Measurements from ENCODE around the gene ZRANB3. TPM values are rescaled to one million over a fixed set of nuclear protein-coding genes. Genes with fewer than 3 reads are reported as not detected.
"Not testable (repeated sequence)": the region's sequence is repeated elsewhere in the genome, so short reads cannot be mapped to it uniquely, and the experiment has no call there.

The ZRANB3 gene
- total and polyA plus RNA-seq, 8 donors: 0.91 to 6.1 (median 4.1) TPM

DNA sequence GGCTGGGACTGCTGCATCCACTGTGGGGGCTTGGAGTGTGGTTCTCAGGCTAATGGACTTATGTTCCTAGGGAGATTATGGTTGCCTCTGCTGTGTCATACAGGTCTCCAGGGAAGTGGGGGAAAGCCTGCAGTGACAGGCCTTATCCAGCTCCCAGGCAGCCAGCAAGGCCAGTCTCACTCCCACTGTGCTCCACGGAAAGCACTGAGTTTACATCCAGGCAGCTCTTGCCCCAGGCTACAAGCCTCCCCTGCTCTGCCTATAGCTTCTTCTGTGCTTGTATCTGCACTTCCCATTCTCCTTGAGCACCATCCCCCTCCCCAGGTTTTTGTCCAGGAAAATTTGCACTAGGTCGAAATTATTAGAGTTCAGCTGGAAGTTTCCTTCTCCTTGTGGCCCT lies 231.9 kb downstream of the ZRANB3 start:
- Histone ChIP-seq H3K27me3 (no peaks in the 10 kb centered on the region), H3K36me3 (no peaks in the 10 kb centered on the region), H3K27ac (no peak overlapping the region), H3K4me3 (no peak overlapping the region), H3K4me1 (no peaks in the 10 kb centered on the region), H3K9me3 (no peaks in the 10 kb centered on the region)
- WGBS, 2 donors: 93 to 98% methylated on average over 2 of the region's 2 CpGs
- intact Hi-C loops (cut with DNase I): no loop called here
- ATAC-seq: no peak
- DNase-seq: no peak
- no peak for TF ChIP-seq CTCF (IDR thresholded peaks at IDR 0.05)
- no peak for FAIRE-seq

DNA sequence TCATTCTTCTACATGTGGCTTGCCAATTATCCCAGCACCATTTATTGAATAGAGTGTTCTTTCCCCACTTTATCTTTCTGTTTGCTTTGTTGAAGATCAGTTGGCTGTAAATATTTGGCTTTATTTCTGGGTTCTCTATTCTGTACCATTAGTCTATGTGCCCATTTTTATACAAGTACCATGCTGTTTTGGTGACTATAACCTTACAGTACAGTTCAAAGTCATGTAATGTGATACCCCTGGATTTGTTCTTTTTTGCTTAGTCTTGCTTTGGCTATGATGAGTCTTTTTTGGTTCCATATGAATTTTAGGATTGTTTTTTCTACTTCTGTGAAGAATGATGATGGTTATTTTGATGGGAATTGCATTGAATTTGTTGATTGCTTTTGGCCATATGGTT lies 243.9 kb downstream of the ZRANB3 start:
- intact Hi-C loops (cut with DNase I); DNase-seq; H3K9me3 ChIP-seq; H3K27me3 ChIP-seq; H3K4me1 ChIP-seq; H3K36me3 ChIP-seq; ATAC-seq; H3K27ac ChIP-seq; FAIRE-seq; H3K4me3 ChIP-seq: not testable (repeated sequence)

DNA sequence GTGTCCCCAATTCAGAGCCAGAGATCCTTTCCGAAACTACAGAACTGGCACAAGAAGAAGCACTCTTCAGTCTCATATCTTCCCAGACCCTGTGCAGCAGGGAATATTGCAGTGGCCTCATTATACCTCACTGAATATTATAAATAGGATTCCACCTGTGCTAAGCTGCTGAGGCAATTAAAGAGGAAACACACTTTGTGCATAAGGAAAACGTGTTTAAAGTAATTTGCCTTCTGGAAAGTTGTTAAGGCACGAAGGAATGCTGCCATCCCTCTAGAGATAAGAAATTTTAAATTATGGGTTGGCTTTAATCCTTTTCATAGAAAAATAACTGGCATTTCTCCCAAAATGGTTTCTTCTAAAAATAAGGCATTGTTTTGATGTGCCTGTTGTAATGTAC lies 245.6 kb downstream of the ZRANB3 start:
- Histone ChIP-seq H3K27me3 (no peaks in the 10 kb centered on the region), H3K4me3 (no peak overlapping the region), H3K27ac (no peak overlapping the region), H3K4me1 (no peaks in the 10 kb centered on the region), H3K36me3 (no peaks in the 10 kb centered on the region), H3K9me3 (no peaks in the 10 kb centered on the region)
- FAIRE-seq (no peak), DNase-seq (no peak), ATAC-seq (no peak)
- TF ChIP-seq CTCF (IDR thresholded peaks at IDR 0.05): no peak
- WGBS, 2 donors: 80% methylated on average over 3 of the region's 3 CpGs
- intact Hi-C loops (cut with DNase I): no loop called here

GRCh38 chr2:135281379-135281778 lies 249.6 kb downstream of the ZRANB3 start:
- FAIRE-seq (no peak), ATAC-seq (no peak), DNase-seq (no peak)
- 92% methylated on average over 1 of the region's 1 CpG for WGBS, 2 donors
- TF ChIP-seq CTCF (IDR thresholded peaks at IDR 0.05): no peak
- Histone ChIP-seq H3K4me1 (no peaks in the 10 kb centered on the region), H3K4me3 (no peak overlapping the region), H3K36me3 (no peaks in the 10 kb centered on the region), H3K9me3 (no peaks in the 10 kb centered on the region), H3K27me3 (no peaks in the 10 kb centered on the region), H3K27ac (no peak overlapping the region)
- intact Hi-C loops (cut with DNase I): no loop called here

- Histone ChIP-seq H3K4me3 (no peak overlapping the region), H3K4me1 (no peaks in the 10 kb centered on the region), H3K9me3 (no peaks in the 10 kb centered on the region), H3K27ac (no peak overlapping the region), H3K27me3 (no peaks in the 10 kb centered on the region), H3K36me3 (no peaks in the 10 kb centered on the region)
- no peak for TF ChIP-seq CTCF (IDR thresholded peaks at IDR 0.05)
- DNase-seq (no peak), FAIRE-seq (no peak), ATAC-seq (no peak)
- intact Hi-C loops (cut with DNase I): no loop called here
These were observed 251.8 kb downstream of the ZRANB3 start for GRCh38 chr2:135279209-135279608.

GRCh38 chr2:135276525-135276924 lies 254.5 kb downstream of the ZRANB3 start:
- TF ChIP-seq CTCF (IDR thresholded peaks at IDR 0.05): no peak
- Histone ChIP-seq H3K27me3 (no peaks in the 10 kb centered on the region), H3K9me3 (no peaks in the 10 kb centered on the region), H3K4me3 (no peak overlapping the region), H3K4me1 (no peaks in the 10 kb centered on the region), H3K27ac (no peak overlapping the region), H3K36me3 (no peaks in the 10 kb centered on the region)
- DNase-seq (no peak), FAIRE-seq (no peak), ATAC-seq (no peak)
- WGBS, 2 donors: 50 to 53% methylated on average over 2 of the region's 2 CpGs
- intact Hi-C loops (cut with DNase I): no loop called here
